Suprapubic skin (tissue), 4 donors: Measurements from ENCODE around the gene FGF12. TPM values are rescaled to one million over a fixed set of nuclear protein-coding genes. Genes with fewer than 3 reads are reported as not detected.

Source experiments
- DNase-seq, 2 donors: peaks; one replicate each; pipeline ENCODE4 v3.0.0-alpha.2; 2019; ENCODE audit warnings: low spot score in 2 of 2
- H3K27ac ChIP-seq: fragments of 200-600 bp; sonication (generic); one replicate; pipeline ENCODE4 v1.5.1; 2019
- H3K27me3 ChIP-seq: fragments of 200-600 bp; sonication (generic); one replicate; pipeline ENCODE4 v1.5.1; 2019
- H3K36me3 ChIP-seq: fragments of 200-600 bp; sonication (generic); one replicate; pipeline ENCODE4 v1.5.1; 2019
- H3K4me1 ChIP-seq: fragments of 200-600 bp; sonication (generic); one replicate; pipeline ENCODE4 v1.5.1; 2019
- H3K4me3 ChIP-seq: fragments of 200-600 bp; sonication (generic); one replicate; pipeline ENCODE4 v1.5.1; 2019; ENCODE audit warnings: mild to moderate bottlenecking
- H3K9me3 ChIP-seq: fragments of 200-600 bp; sonication (generic); one replicate; pipeline ENCODE4 v1.5.1; 2019
- CTCF ChIP-seq, 2 donors: fragments of 200-600 bp in 1 of 2; fragments of 450-650 bp in 1 of 2; sonication (generic) in 1 of 2; IDR thresholded peaks; one replicate each; pipeline ENCODE4 v1.5.1; 2016 to 2019; ENCODE audit warnings: antibody characterized with exemption in 2 of 2, mild to moderate bottlenecking in 1 of 2, moderate library complexity in 1 of 2
- EP300 ChIP-seq: sonication (generic); formaldehyde crosslinking; IDR thresholded peaks from one replicate; pipeline ENCODE4 v1.6.1; 2017; ENCODE audit warnings: antibody characterized with exemption
- POLR2A ChIP-seq, 2 donors: fragments of 450-650 bp; IDR thresholded peaks; one replicate each; pipeline ENCODE4 v1.6.1; 2017; ENCODE audit warnings: antibody characterized with exemption in 2 of 2, mild to moderate bottlenecking in 2 of 2, moderate library complexity in 2 of 2
- POLR2AphosphoS5 ChIP-seq, 3 donors: sonication (generic); formaldehyde crosslinking; IDR thresholded peaks; one replicate each; pipeline ENCODE4 v1.6.1; 2017; ENCODE audit warnings: antibody characterized with exemption in 3 of 3
- WGBS: methylation state at CpG from one replicate; pipeline ENCODE4 v1.1.5; 2018; 5-methylcytosine and 5-hydroxymethylcytosine counted together
- total RNA-seq, 4 donors: library from RNA; depleted of rRNA; stranded (reverse); fragments of >200 nt; gene quantifications; one replicate each; pipeline ENCODE4 v1.1.0, GENCODE V29; 2016

The FGF12 gene
- total RNA-seq, 4 donors from 2014 or later = 1.5 to 3.6 (median 1.6) TPM

GRCh38 chr3:192244591-192244990 is 482.8 kb downstream of the FGF12 start:
- Histone ChIP-seq H3K27ac (no peak overlapping the region), H3K4me3 (no peak overlapping the region), H3K36me3 (no peaks in the 10 kb centered on the region), H3K27me3 (no peaks in the 10 kb centered on the region), H3K4me1 (no peaks in the 10 kb centered on the region), H3K9me3 (no peaks in the 10 kb centered on the region)
- TF ChIP-seq CTCF (IDR thresholded peaks at IDR 0.05) = no peak
- TF ChIP-seq EP300 = no peak
- no peak for TF ChIP-seq POLR2AphosphoS5 (IDR thresholded peaks at IDR 0.05)
- no peak for TF ChIP-seq POLR2A (IDR thresholded peaks at IDR 0.05)
- DNase-seq = no peak
- WGBS = 55% methylated on average over 1 of the region's 1 CpG

GRCh38 chr3:192239956-192240355 is 487.4 kb downstream of the FGF12 start:
- Histone ChIP-seq H3K4me3 (no peak overlapping the region), H3K27ac (no peak overlapping the region), H3K36me3 (no peaks in the 10 kb centered on the region), H3K4me1 (no peaks in the 10 kb centered on the region), H3K9me3 (no peaks in the 10 kb centered on the region), H3K27me3 (no peaks in the 10 kb centered on the region)
- TF ChIP-seq POLR2A (IDR thresholded peaks at IDR 0.05) = no peak
- WGBS = 49% methylated on average over 1 of the region's 1 CpG
- DNase-seq = no peak

GRCh38 chr3:192237992-192238608 is 489.2 kb downstream of the FGF12 start:
- H3K36me3 ChIP-seq = no peaks in the 10 kb centered on the region
- WGBS = 48% methylated on average over 4 of the region's 4 CpGs

GRCh38 chr3:192229866-192230265 is 497.5 kb downstream of the FGF12 start:
- H3K27me3 ChIP-seq = no peaks in the 10 kb centered on the region
- no peaks in the 10 kb centered on the region for H3K9me3 ChIP-seq
- no peaks in the 10 kb centered on the region for H3K36me3 ChIP-seq
- no peaks in the 10 kb centered on the region for H3K4me1 ChIP-seq
- no peak for TF ChIP-seq POLR2A (IDR thresholded peaks at IDR 0.05)
- no peak for TF ChIP-seq POLR2AphosphoS5 (IDR thresholded peaks at IDR 0.05)
- no peak for TF ChIP-seq CTCF (IDR thresholded peaks at IDR 0.05)
- no peak for TF ChIP-seq EP300
- no peak overlapping the region for H3K4me3 ChIP-seq
- DNase-seq = no peak
- 85% methylated on average over 2 of the region's 2 CpGs for WGBS
- H3K27ac ChIP-seq = no peak overlapping the region

More at GRCh38 chr3:192237992-192238608, 489.2 kb downstream of the FGF12 start:
- TF ChIP-seq EP300 (no peak), CTCF (IDR thresholded peaks at IDR 0.05) (no peak), POLR2A (IDR thresholded peaks at IDR 0.05) (no peak), POLR2AphosphoS5 (IDR thresholded peaks at IDR 0.05) (no peak)
- Histone ChIP-seq H3K9me3 (no peaks in the 10 kb centered on the region), H3K4me3 (no peak overlapping the region), H3K4me1 (no peaks in the 10 kb centered on the region), H3K27ac (no peak overlapping the region), H3K27me3 (no peaks in the 10 kb centered on the region)
- peak in 1 of 2 donors; percentile 40 for DNase-seq

- WGBS = 76% methylated on average over 5 of the region's 5 CpGs
Observed at GRCh38 chr3:192224634-192225155, 502.6 kb downstream of the FGF12 start.

More at GRCh38 chr3:192224634-192225155, 502.6 kb downstream of the FGF12 start:
- no peak for DNase-seq
- no peak for TF ChIP-seq POLR2AphosphoS5 (IDR thresholded peaks at IDR 0.05)
- no peak for TF ChIP-seq EP300
- no peak for TF ChIP-seq POLR2A (IDR thresholded peaks at IDR 0.05)
- no peak for TF ChIP-seq CTCF (IDR thresholded peaks at IDR 0.05)
- Histone ChIP-seq H3K36me3 (no peaks in the 10 kb centered on the region), H3K27ac (no peak overlapping the region), H3K4me3 (no peak overlapping the region), H3K4me1 (no peaks in the 10 kb centered on the region), H3K9me3 (no peaks in the 10 kb centered on the region), H3K27me3 (no peaks in the 10 kb centered on the region)
